ENCODE results near the gene DUS2.

GRCh38 chr16:67999985-68000384 is 23.1 kb upstream of the DUS2 start:
- TF ChIP-seq POLR2AphosphoS5 (IDR thresholded peaks at IDR 0.05; ENCODE audit: low read depth, low read length): no peak
- TF ChIP-seq CTCF (IDR thresholded peaks at IDR 0.05): no peak
- TF ChIP-seq REST (IDR thresholded peaks at IDR 0.05; ENCODE audit: insufficient read depth in 1 of 2, low read depth in 2 of 2, low read length in 1 of 2): no peak

Measured in Panc1 (cell line).